ENCODE data around the gene SLC9A1. TPM values are rescaled to one million over a fixed set of nuclear protein-coding genes. Genes with fewer than 3 reads are reported as not detected.

Gene SLC9A1
- polyA plus RNA-seq, 4 donors = 24.7 to 41.3 (median 40.7) TPM

- peaks cover 0 to 11% of the 10 kb centered on the region in 2 donors for H3K9me3 ChIP-seq (ENCODE audit: control insufficient read depth in 2 of 2, insufficient read depth in 1 of 2, low read depth in 1 of 2, low read length in 1 of 2)
- no peak overlapping the region for H3K27ac ChIP-seq (ENCODE audit: low read depth in 1 of 3, low read length in 2 of 3)
- H3K27me3 ChIP-seq (ENCODE audit: control insufficient read depth in 3 of 3, insufficient read depth in 3 of 3, low read length in 3 of 3) = no peaks in the 10 kb centered on the region
- no peak overlapping the region for H3K4me3 ChIP-seq (ENCODE audit: low read depth in 1 of 3, low read length in 3 of 3)
- FAIRE-seq = no peak
- no peak for DNase-seq
- H3K36me3 ChIP-seq (ENCODE audit: control insufficient read depth in 3 of 3, insufficient read depth in 2 of 3, low read depth in 1 of 3, low read length in 3 of 3) = no peaks in the 10 kb centered on the region
- 83 to 88% (median 86%) methylated on average over 4 of the region's 4 CpGs for WGBS, 3 donors
- no peaks in the 10 kb centered on the region for H3K4me1 ChIP-seq (ENCODE audit: control insufficient read depth in 3 of 3, insufficient read depth in 2 of 3, low read depth in 1 of 3, low read length in 2 of 3)
These were observed 70.8 kb downstream of the SLC9A1 start for GRCh38 chr1:27084107-27084506.

GRCh38 chr1:27077968-27078367, 77.0 kb downstream of the SLC9A1 start:
- FAIRE-seq (no peak), DNase-seq (no peak)
- Histone ChIP-seq H3K9me3 (ENCODE audit: control insufficient read depth in 2 of 2, insufficient read depth in 1 of 2, low read depth in 1 of 2, low read length in 1 of 2) (peaks cover 0 to 3% of the 10 kb centered on the region in 2 donors), H3K27ac (ENCODE audit: low read depth in 1 of 3, low read length in 2 of 3) (no peak overlapping the region), H3K4me1 (ENCODE audit: control insufficient read depth in 3 of 3, insufficient read depth in 2 of 3, low read depth in 1 of 3, low read length in 2 of 3) (no peaks in the 10 kb centered on the region), H3K27me3 (ENCODE audit: control insufficient read depth in 3 of 3, insufficient read depth in 3 of 3, low read length in 3 of 3) (no peaks in the 10 kb centered on the region), H3K36me3 (ENCODE audit: control insufficient read depth in 3 of 3, insufficient read depth in 2 of 3, low read depth in 1 of 3, low read length in 3 of 3) (no peaks in the 10 kb centered on the region), H3K4me3 (ENCODE audit: low read depth in 1 of 3, low read length in 3 of 3) (no peak overlapping the region)
- WGBS, 3 donors = 32 to 49% (median 44%) methylated on average over 4 of the region's 7 CpGs

GRCh38 chr1:27076803-27077202, 78.1 kb downstream of the SLC9A1 start:
- WGBS, 3 donors = 94 to 97% (median 96%) methylated on average over 2 of the region's 2 CpGs
- no peak overlapping the region for H3K4me3 ChIP-seq (ENCODE audit: low read depth in 1 of 3, low read length in 3 of 3)
- no peak for FAIRE-seq

GRCh38 chr1:27074175-27074780, 80.6 kb downstream of the SLC9A1 start:
- Histone ChIP-seq H3K36me3 (ENCODE audit: control insufficient read depth in 3 of 3, insufficient read depth in 2 of 3, low read depth in 1 of 3, low read length in 3 of 3) (no peaks in the 10 kb centered on the region), H3K27ac (ENCODE audit: low read depth in 1 of 3, low read length in 2 of 3) (no peak overlapping the region), H3K9me3 (ENCODE audit: control insufficient read depth in 2 of 2, insufficient read depth in 1 of 2, low read depth in 1 of 2, low read length in 1 of 2) (no peaks in the 10 kb centered on the region), H3K27me3 (ENCODE audit: control insufficient read depth in 3 of 3, insufficient read depth in 3 of 3, low read length in 3 of 3) (no peaks in the 10 kb centered on the region), H3K4me1 (ENCODE audit: control insufficient read depth in 3 of 3, insufficient read depth in 2 of 3, low read depth in 1 of 3, low read length in 2 of 3) (peaks cover 0 to 10% (median 0%) of the 10 kb centered on the region in 3 donors), H3K4me3 (ENCODE audit: low read depth in 1 of 3, low read length in 3 of 3) (no peak overlapping the region)
- peak in 1 of 2 donors; percentile 20 for DNase-seq
- no peak for FAIRE-seq
- 58 to 68% (median 61%) methylated on average over 2 to 3 of the region's 3 CpGs for WGBS, 3 donors

More at GRCh38 chr1:27076803-27077202, 78.1 kb downstream of the SLC9A1 start:
- Histone ChIP-seq H3K27me3 (ENCODE audit: control insufficient read depth in 3 of 3, insufficient read depth in 3 of 3, low read length in 3 of 3) (no peaks in the 10 kb centered on the region), H3K4me1 (ENCODE audit: control insufficient read depth in 3 of 3, insufficient read depth in 2 of 3, low read depth in 1 of 3, low read length in 2 of 3) (no peaks in the 10 kb centered on the region), H3K36me3 (ENCODE audit: control insufficient read depth in 3 of 3, insufficient read depth in 2 of 3, low read depth in 1 of 3, low read length in 3 of 3) (no peaks in the 10 kb centered on the region), H3K27ac (ENCODE audit: low read depth in 1 of 3, low read length in 2 of 3) (no peak overlapping the region), H3K9me3 (ENCODE audit: control insufficient read depth in 2 of 2, insufficient read depth in 1 of 2, low read depth in 1 of 2, low read length in 1 of 2) (no peaks in the 10 kb centered on the region)
- DNase-seq = no peak

GRCh38 chr1:27071049-27071416, 83.9 kb downstream of the SLC9A1 start:
- Histone ChIP-seq H3K27ac (ENCODE audit: low read depth in 1 of 3, low read length in 2 of 3) (peak overlapping the region in 1 of 3 donors; percentile 13), H3K9me3 (ENCODE audit: control insufficient read depth in 2 of 2, insufficient read depth in 1 of 2, low read depth in 1 of 2, low read length in 1 of 2) (no peaks in the 10 kb centered on the region), H3K4me1 (ENCODE audit: control insufficient read depth in 3 of 3, insufficient read depth in 2 of 3, low read depth in 1 of 3, low read length in 2 of 3) (peaks cover 0 to 10% (median 0%) of the 10 kb centered on the region in 3 donors), H3K36me3 (ENCODE audit: control insufficient read depth in 3 of 3, insufficient read depth in 2 of 3, low read depth in 1 of 3, low read length in 3 of 3) (no peaks in the 10 kb centered on the region), H3K4me3 (ENCODE audit: low read depth in 1 of 3, low read length in 3 of 3) (no peak overlapping the region), H3K27me3 (ENCODE audit: control insufficient read depth in 3 of 3, insufficient read depth in 3 of 3, low read length in 3 of 3) (no peaks in the 10 kb centered on the region)
- peak; percentile 40 to 42 for DNase-seq
- 26 to 45% (median 44%) methylated on average over 8 of the region's 8 CpGs for WGBS, 3 donors
- FAIRE-seq = no peak

- Histone ChIP-seq H3K9me3 (ENCODE audit: control insufficient read depth in 2 of 2, insufficient read depth in 1 of 2, low read depth in 1 of 2, low read length in 1 of 2) (no peaks in the 10 kb centered on the region), H3K27me3 (ENCODE audit: control insufficient read depth in 3 of 3, insufficient read depth in 3 of 3, low read length in 3 of 3) (no peaks in the 10 kb centered on the region), H3K4me1 (ENCODE audit: control insufficient read depth in 3 of 3, insufficient read depth in 2 of 3, low read depth in 1 of 3, low read length in 2 of 3) (peaks cover 0 to 10% (median 0%) of the 10 kb centered on the region in 3 donors), H3K27ac (ENCODE audit: low read depth in 1 of 3, low read length in 2 of 3) (peak overlapping the region in 1 of 3 donors; percentile 13), H3K36me3 (ENCODE audit: control insufficient read depth in 3 of 3, insufficient read depth in 2 of 3, low read depth in 1 of 3, low read length in 3 of 3) (no peaks in the 10 kb centered on the region), H3K4me3 (ENCODE audit: low read depth in 1 of 3, low read length in 3 of 3) (no peak overlapping the region)
- peak; percentile 63 to 69 for DNase-seq
- WGBS, 3 donors = 27 to 63% (median 38%) methylated on average over 12 of the region's 12 CpGs
- FAIRE-seq = no peak
These were observed 84.4 kb downstream of the SLC9A1 start for GRCh38 chr1:27070390-27071048.

GRCh38 chr1:27068922-27069321, 86.0 kb downstream of the SLC9A1 start:
- H3K27ac ChIP-seq (ENCODE audit: low read depth in 1 of 3, low read length in 2 of 3) = no peak overlapping the region
- H3K9me3 ChIP-seq (ENCODE audit: control insufficient read depth in 2 of 2, insufficient read depth in 1 of 2, low read depth in 1 of 2, low read length in 1 of 2) = no peaks in the 10 kb centered on the region
- peaks cover 0 to 10% (median 0%) of the 10 kb centered on the region in 3 donors for H3K4me1 ChIP-seq (ENCODE audit: control insufficient read depth in 3 of 3, insufficient read depth in 2 of 3, low read depth in 1 of 3, low read length in 2 of 3)
- WGBS, 3 donors = 91 to 97% (median 97%) methylated on average over 4 of the region's 4 CpGs
- no peak for FAIRE-seq
- no peaks in the 10 kb centered on the region for H3K36me3 ChIP-seq (ENCODE audit: control insufficient read depth in 3 of 3, insufficient read depth in 2 of 3, low read depth in 1 of 3, low read length in 3 of 3)
- no peaks in the 10 kb centered on the region for H3K27me3 ChIP-seq (ENCODE audit: control insufficient read depth in 3 of 3, insufficient read depth in 3 of 3, low read length in 3 of 3)
- no peak overlapping the region for H3K4me3 ChIP-seq (ENCODE audit: low read depth in 1 of 3, low read length in 3 of 3)
- no peak for DNase-seq

- Histone ChIP-seq H3K4me1 (ENCODE audit: control insufficient read depth in 3 of 3, insufficient read depth in 2 of 3, low read depth in 1 of 3, low read length in 2 of 3) (peaks cover 0 to 10% (median 0%) of the 10 kb centered on the region in 3 donors), H3K27me3 (ENCODE audit: control insufficient read depth in 3 of 3, insufficient read depth in 3 of 3, low read length in 3 of 3) (no peaks in the 10 kb centered on the region), H3K36me3 (ENCODE audit: control insufficient read depth in 3 of 3, insufficient read depth in 2 of 3, low read depth in 1 of 3, low read length in 3 of 3) (no peaks in the 10 kb centered on the region), H3K9me3 (ENCODE audit: control insufficient read depth in 2 of 2, insufficient read depth in 1 of 2, low read depth in 1 of 2, low read length in 1 of 2) (no peaks in the 10 kb centered on the region), H3K27ac (ENCODE audit: low read depth in 1 of 3, low read length in 2 of 3) (no peak overlapping the region), H3K4me3 (ENCODE audit: low read depth in 1 of 3, low read length in 3 of 3) (no peak overlapping the region)
- no peak for FAIRE-seq
- 91 to 98% (median 93%) methylated on average over 5 of the region's 5 CpGs for WGBS, 3 donors
- no peak for DNase-seq
These were observed 88.8 kb downstream of the SLC9A1 start for GRCh38 chr1:27065999-27066630.

Measured in small intestine (tissue), 7 donors.